Daoy (cell line): ENCODE data around the gene P2RY8. TPM values are rescaled to one million over a fixed set of nuclear protein-coding genes. Genes with fewer than 3 reads are reported as not detected.
"Not testable (repeated sequence)": the region's sequence is repeated elsewhere in the genome, so short reads cannot be mapped to it uniquely, and the experiment has no call there.

ENCODE experiments used
- DNase-seq: peaks from one replicate; pipeline ENCODE4 v3.0.0-alpha.2; 2015; ENCODE audit warnings: low read depth
- total RNA-seq: library from RNA; depleted of rRNA; stranded (reverse); fragments of >200 nt; shearing (Covaris generic); gene quantifications from 2 replicates; pipeline ENCODE4 v1.2.3, GENCODE V29; 2014

Gene P2RY8
- total RNA-seq, 1 experiment from 2014 or later = 0.11 TPM

DNA sequence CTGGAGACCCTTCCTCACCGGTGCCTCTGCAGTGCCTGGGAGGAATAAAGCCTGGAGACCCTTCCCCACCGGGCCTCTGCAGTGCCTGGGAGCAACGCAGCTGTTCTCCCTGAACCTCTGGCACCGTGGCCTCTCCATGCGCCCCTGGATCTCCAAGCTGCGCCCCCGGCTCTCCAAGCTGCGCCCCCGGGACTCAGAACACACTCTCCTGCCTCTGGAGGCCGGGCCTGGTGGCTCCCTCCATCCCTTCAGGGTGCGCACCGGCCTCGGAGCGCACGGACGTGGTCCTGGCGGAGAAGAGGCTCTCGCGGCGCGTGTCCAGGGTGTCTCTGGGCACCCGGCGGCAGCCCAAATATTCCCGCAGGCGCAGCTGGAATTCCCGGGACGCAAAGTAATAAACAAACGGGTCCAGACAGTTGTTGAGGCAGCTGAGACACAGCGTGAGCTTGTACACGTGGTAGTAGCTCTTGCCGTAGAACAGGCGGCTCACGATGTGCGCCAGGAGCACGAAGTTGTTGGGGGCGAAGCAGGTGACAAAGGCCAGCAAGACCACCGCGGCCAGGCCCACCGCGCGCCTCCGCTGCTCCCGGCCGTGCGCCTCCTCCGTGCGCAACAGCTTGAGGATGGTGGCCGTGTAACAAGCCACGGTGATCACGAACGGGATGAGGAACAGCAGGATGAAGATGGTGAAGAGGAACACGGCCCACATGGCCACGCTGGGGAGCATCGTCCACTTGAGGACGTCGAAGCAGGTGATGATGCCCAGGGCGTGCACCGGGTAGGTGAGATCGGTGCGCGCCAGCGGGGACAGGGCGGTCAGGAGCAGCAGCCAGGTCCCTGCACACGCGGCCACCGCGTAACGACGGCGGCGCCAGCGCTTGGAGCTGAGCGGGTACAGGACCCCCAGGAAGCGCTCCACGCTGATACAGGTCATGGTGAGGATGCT lies 71.4 kb downstream of the P2RY8 start:
- DNase-seq = no peak

DNA sequence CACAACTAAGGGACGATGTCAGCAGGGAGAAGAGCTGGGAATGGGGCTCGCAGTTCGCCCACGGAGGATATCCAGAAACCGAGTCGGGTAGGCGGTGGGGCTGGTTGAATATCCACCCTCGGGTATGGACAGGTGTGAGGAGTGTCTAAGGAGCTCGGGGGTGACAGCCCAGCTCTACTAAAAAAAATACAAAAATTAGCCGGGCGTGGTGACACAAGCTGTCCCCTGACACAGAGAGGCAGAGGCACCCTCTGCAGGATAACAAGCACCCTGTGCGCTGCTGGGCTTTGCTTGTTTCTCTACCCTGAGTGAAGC lies 72.1 kb downstream of the P2RY8 start:
- DNase-seq = no peak

GRCh38 chrX:1464041-1464970 lies 72.7 kb downstream of the P2RY8 start:
- DNase-seq = no peak

GRCh38 chrX:1463581-1463980 lies 73.4 kb downstream of the P2RY8 start:
- no peak for DNase-seq

DNA sequence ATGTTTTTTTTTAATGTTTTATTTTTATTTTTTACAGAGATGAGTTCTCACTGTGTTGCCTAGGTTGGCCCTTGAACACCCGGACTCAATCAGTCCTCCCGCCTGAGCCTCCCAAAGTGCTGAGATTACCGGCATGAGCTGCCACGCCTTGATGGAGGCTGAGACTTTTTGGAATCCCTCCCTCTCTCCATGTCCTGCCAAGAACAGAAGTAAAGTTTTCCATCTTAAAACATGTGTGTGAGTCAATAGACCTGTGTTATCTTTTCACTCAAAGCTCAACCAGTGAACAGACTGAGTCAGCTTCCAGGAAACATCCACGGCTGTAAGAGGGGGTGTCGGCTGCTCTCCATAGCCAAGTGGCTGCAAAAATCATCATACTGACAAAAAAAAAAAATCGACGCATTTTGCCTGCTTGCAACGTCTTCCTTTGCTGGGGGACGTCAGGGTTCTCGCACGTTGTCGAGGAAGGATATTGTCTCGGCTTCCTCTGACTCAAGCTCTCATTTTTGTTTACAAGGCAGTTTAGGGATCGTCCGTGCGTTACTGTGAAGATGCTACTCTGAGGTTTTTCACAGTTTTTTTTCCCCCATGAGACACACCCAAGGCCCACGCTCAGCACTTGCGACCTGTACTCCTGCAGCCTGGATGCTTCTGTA lies 74.3 kb downstream of the P2RY8 start:
- peak; percentile 51 for DNase-seq

DNA sequence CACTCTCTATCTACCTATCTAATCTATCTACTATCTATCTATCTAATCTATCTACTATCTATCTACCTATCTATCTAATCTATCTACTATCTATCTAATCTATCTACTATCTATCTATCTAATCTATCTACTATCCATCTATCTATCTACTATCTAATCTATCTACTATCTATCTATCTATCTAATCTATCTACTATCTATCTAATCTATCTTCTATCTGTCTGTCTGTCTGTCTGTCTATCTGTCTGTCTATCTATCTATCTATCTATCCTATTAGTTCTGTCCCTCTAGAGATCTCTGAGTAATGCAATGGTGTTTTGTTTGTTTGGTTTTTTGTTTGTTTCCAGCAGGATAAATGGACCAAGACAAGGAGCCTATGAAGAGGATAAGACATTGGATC lies 74.9 kb downstream of the P2RY8 start:
- no peak for DNase-seq

GRCh38 chrX:1455948-1456280 lies 81.1 kb downstream of the P2RY8 start:
- no peak for DNase-seq

GRCh38 chrX:1453951-1454785 lies 82.8 kb downstream of the P2RY8 start:
- DNase-seq = peak; percentile 75

- no peak for DNase-seq
These were observed 83.6 kb downstream of the P2RY8 start for GRCh38 chrX:1453395-1453783.

DNA sequence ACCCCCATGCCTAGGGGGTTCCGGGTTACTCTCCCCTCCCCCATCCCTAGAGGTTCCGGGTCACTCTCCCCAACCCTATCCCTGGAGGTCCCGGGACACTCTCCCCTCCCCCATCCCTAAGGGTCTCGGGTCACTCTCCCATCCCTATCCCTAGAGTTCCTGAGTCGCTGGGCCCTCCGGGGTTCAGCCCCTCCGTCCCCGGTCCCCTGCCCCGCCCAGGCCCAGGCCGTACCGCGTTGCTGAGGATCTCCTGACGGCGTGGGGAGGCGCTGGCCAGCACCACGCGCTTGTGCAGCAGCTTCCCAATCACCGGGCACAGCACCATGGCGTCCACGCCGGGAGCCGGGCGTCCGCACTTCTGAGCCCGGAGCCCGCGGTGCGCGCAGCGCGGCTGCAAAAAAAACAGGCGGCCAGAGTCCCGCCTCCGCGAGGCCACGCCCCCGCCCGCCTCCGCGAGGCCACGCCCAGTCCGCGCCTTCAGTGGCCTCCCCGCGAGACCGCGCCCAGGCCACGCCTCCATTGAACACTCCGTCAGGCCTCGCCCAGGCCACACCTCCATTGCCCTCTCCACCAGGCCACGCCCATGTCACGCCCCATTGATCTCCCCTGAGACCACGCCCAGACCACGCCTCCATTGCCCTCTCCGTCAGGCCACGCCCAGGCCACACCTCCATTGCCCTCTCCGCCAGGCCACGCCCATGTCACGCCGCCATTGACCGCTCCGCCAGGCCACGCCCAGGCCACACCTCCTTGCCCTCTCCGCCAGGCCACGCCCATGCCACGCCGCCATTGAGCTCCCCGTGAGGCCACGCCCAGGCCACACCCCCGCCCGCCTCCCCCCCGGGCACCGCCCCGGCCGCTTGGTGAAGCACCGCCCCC lies 84.2 kb downstream of the P2RY8 start, which contains the start of gene ASMTL:
ASMTL (minus strand) TSS at position 394 of the 879 bp plus-strand sequence; CDS start at position 325, 69 bp downstream.
- peak; percentile 96 for DNase-seq

DNA sequence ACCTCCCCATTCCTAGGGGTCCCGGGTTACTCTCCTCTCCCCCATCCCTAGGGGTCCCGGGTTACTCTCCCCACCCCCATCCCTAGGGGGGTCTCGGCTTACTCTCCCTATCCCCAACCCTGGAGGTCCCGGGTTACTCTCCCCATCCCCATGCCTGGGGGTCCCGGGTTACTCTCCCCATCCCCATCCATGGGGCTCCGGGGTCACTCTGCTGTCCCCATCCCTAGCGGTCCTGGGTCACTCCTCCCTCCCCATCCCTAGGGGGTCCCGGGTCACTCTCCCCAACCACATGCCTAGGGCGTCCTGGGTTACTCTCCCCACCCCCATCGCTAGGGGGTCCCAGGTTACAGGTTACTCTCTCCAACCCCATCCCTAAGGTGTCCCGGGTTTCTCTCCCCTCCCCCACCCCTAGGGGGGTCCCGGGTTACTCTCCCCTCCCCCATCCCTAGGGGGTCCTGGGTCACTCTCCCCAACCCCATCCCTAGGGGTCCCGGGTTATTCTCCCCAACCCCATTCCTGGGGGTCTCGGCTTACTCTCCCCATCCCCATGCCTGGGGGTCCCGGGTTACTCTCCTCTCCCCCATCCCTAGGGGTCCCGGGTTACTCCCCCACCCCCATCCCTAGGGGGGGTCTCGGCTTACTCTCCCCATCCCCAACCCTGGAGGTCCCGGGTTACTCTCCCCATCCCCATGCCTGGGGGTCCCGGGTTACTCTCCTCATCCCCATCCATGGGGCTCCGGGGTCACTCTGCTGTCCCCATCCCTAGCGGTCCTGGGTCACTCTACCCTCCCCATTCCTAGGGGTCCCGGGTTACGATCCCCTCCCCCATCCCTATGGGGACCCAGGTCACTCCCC lies 85.1 kb downstream of the P2RY8 start:
- no peak for DNase-seq

DNA sequence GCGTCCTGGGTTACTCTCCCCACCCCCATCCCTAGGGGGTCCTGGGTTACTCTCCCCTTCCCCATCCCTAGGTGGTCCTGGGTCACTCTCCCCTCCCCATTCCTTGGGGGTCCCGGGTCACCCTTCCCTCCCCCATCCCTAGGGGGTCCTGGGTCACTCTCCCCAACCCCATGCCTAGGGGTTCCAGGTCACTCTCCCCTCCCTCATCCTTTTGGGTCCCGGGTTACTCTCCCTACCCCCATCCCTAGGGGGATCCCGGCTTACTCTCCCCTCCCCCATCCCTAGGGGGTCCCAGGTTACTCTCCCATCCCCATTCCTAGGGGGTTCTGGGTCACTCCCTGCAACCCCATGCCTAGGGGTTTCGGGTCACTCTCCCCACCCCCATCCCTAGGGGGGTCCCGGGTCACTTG lies 85.7 kb downstream of the P2RY8 start:
- DNase-seq = no peak

DNA sequence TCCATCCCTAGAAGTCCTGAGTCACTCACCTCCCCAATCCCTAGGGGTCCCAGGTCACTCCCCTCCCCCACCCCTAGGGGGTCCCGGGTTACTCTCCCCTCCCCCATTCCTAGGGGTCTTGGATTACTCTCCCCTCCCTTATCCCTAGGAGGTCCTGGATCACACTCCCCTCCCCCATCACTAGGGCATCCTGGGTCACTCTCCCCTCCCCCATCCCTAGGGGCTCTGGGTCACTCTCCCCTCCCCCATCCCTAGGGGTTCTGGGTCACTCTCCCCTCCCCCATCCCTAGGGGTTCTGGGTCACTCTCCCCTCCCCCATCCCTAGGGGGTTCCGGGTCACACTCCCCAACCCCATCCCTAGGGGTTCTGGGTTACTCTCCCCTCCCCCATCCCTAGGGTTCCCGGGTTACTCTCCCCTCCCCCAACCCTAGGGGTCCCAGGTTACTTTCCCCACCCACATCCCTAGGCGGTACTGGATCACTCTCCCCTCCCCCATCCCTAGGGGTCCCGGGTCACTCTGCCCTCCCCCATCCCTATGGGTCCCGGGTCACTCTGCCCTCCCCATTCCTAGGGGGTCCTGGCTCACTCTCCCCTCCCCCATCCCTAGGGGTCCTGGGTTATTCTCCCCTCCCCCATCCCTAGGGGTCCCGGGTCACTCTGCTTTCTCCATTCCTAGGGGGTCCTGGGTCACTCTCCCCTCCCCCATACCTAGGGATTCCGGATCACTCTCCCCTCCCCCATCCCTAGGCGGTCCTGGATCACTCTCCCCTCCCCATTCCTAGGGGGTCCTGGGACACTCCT lies 86.4 kb downstream of the P2RY8 start:
- DNase-seq = no peak

- DNase-seq = no peak
These were observed 87.2 kb downstream of the P2RY8 start for GRCh38 chrX:1449823-1450149.

DNA sequence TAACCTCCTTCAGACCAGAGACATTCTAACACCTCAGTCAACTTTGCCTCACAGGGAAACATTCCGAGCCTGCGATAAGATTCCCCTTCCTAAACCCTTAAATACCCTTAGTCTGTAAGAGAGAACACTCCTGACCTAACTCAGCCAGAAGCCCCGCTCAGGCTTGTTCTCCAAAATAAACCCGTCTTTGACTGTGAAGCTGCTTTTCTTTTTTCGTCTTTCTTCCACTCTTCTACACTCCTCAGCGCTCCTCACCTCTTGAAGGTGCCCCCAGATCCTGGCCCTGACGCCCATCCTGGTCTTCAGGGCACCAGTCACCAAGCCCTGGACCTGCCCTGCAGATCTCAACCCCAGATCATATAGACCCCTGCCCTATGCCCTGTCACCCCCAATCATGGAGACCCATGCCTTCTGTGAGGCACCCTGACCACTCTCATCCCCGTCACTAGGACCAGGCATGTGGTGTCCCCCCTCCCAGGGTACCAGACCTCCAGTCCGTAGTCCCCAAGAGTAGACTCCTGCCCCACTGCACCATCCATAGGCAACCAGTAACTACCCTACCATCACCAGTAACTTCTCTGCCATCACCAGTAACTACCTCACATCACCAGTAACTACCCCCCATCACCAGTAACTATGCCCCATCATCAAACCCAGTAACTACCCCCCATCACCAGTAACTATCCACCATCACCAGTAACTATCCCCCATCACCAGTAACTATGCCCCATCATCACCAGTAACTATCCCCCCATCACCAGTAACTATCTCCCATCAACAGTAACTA lies 87.8 kb downstream of the P2RY8 start:
- no peak for DNase-seq

DNA sequence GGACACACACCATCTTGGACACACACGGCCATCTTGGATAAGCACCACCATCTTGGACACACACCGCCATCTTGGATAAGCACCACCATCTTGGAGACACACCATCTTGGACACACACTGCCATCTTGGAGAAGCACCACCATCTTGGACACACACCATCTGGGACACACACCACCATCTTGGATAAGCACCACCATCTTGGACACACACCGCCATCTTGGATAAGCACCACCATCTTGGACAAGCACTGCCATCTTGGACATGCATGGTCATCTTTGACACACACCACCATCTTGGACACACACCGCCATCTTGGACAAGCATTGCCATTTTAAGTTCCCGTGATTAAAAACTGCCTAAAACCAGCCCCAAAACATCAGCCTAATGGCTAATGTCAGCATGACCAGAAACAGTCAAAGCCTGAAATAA lies 88.4 kb downstream of the P2RY8 start:
- DNase-seq = not testable (repeated sequence)

GRCh38 chrX:1447969-1448572 lies 88.9 kb downstream of the P2RY8 start:
- DNase-seq = not testable (repeated sequence)
